Pons (tissue), 1 donor: ENCODE data around the gene OR6V1.
"Not testable (repeated sequence)": the region's sequence is repeated elsewhere in the genome, so short reads cannot be mapped to it uniquely, and the experiment has no call there.

Experiments
- DNase-seq: peaks from one replicate; pipeline ENCODE4 v3.0.0-alpha.2; 2016; ENCODE audit warnings: low spot score

The OR6V1 gene

DNA sequence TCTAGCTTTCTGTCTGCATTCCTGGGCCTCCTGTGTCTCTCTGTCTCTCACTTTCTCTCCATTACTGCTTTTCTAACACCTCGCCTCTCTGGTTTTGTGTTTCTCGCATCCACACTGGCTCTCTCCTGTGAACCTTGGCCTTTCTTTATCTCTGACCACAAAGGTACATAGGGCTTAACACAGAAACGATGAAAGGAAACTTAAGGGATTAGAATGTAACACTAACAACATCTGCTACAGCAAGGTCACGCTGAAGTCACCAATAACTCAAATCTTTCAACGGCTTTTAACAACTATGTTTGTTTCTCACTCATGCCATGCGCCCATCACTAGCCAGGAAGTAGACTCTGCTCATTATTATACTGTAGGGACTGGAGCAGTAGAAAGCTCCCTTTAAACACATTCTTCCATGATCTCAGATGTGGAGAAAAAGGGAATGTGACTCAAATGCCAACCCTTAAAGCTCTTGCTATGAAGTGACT, 9.3 kb upstream of the OR6V1 start:
- DNase-seq = peak; percentile 9

DNA sequence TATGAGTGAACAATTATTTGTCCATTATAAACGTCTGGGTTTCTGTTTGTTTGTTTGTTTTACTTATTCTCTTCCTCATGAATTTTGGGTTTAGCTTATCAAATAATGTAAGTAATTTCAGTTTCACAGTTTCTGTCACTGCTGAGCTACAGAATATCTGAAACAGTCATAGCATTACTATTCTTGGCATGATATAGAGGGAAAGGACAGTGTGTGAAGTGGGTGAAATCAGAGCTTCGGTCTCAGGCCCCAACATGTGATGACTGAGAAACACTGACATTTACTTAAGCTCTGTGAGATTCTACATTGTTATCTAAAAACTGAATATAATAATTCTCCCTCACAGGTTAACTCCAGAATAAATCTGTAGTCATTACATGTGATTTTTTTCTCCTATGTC, 8.8 kb upstream of the OR6V1 start:
- peak; percentile 12 for DNase-seq

DNA sequence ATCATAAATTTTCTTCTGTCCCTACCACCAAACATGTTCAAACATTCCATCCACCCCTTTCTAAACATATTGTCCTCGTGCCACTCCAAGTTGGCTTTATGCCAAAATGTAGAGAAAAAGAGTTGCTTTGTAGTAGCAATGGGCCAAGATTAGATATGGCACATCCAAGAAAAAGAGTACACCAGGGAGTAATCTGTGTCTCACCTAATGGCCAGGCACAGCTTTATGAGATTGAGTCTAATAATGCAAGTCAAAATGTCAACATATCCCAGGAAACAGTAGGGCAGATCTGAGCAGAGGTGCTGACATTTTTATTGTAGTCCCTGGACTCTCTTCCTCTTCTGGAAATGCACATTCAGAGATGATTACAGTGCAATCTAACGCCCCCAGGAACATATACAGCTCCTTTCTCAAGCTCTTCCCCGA, 5.7 kb upstream of the OR6V1 start:
- peak; percentile 41 for DNase-seq

DNA sequence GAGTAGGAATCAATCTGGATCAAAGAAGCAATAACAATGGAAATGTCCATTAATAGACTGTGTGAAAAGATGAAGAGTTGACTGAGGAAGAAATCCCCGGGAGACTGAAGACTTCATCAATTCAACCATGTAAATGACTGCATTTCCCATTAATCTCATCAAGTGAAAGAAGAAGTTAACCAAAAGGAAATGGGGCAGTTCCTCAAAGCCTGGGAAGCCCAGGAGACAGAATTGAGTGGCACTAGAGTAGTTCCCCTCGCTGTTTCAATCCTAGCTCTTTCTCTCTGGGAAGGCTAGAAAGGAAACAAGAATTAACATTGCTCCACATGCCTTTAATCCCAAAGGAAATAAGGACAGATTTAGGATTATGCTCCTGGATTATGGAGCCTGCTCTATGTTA, 4.8 kb upstream of the OR6V1 start:
- DNase-seq = peak; percentile 45

DNA sequence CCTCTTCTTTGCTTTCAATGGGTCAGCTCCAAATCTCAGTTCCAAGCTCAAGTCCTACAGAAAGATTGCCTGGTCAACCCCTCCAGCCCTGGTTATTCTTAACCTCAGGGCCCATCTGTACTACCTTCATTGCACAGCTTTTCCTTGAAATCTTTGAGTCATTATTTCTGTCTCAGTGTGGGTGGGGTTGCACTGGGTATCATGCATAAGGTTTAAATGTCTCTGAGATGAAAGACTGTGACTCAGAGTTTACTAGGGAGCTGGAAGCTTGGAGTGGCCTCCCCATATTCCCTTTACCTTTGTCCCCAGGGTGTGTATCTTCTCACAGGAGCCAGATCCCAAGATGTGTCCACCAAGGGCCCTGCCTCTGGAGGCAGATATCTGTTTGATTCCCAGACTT, 3.3 kb upstream of the OR6V1 start:
- no peak for DNase-seq

DNA sequence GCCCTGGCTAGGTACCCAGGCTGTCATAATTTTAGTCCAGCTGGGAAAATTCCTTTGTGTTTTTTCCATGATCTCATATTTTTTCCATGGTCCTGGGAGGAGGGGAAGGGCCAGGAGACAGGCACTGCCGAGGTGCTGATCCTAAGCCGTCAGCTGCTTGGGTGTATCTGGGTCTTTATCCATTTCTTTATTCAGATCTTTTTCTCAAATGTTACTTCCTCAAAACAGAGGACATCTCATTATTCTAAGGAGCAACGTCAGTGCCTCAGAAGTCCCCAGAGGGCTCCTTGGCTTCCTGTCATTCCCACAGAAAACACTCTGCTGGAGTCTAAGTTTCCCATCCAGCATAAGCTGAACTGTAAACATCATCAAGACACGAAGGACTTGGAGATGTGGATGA, 2.8 kb upstream of the OR6V1 start:
- DNase-seq = no peak

DNA sequence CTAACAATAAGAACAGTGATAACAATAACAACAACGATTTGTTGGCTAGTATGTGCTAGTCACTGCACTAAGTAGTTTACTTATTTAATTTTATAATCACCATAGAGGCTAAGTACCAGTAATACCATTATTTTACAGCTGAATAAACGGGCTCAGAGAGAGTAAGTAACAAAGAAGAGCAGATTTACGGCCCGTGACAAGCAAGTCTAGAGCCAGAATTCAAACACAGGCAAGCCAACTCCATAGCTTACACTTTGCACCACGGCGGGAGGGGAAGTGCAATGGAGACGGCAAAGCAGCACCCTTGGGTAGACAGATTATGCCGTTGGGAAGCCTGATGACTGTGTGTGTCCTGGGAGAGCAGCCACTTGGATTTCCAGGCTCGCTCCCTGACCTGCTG, 1.2 kb upstream of the OR6V1 start:
- no peak for DNase-seq

DNA sequence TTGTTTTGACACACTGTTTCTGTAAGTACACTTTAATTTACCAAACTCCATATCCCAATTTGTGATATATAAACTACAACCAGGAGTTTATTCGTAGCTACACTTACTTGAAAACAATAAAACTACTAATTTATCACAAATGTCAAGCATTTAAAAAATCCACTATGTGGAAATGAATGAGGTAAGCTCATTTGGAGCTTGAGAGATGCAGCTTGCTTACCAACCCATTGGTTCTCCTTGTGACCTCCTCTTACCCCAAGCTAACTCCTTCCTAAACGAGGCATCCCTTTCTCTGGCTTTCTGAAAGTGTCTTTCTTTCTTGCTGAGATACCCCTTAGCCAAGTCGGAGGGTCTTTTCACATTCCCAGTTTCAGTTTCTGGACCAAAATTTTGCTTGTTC, 2.5 kb downstream of the OR6V1 start:
- DNase-seq = no peak

DNA sequence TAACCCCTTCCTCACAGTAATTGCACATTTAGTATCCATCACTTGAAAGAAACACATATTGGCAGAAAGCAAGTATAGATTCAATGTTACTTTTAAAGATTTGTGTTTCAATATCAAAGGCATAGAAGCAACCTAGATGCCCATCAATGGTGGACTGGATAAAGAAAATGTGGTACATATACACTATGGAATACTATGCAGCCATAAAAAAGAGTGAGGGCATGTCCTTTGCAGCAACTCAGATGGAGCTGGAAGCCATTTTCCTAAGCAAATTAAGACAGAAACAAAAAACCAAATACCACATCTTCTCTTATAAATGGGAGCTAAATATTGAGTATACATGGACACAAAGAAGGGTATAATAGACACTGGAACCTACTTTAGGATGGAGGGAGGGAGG, 3.6 kb downstream of the OR6V1 start:
- DNase-seq = no peak

DNA sequence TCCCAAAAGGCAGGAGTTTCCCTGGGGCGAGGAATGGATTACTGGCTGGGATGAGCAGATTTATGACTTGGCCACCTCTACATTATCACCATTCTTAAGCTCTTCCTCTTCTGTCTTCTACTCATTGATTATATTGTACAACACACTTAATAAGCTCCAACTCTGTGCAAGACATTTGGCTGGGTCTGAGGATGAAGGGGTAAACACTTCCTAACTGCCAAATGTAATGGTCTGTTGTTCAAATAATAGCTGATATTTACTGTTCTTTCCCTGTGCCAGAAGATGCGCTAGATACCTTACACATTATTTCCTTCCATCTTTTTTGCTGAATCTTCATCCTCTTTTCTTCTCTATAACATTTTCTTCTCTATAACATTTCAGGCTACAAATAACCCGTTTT, 11.6 kb downstream of the OR6V1 start:
- DNase-seq = no peak

DNA sequence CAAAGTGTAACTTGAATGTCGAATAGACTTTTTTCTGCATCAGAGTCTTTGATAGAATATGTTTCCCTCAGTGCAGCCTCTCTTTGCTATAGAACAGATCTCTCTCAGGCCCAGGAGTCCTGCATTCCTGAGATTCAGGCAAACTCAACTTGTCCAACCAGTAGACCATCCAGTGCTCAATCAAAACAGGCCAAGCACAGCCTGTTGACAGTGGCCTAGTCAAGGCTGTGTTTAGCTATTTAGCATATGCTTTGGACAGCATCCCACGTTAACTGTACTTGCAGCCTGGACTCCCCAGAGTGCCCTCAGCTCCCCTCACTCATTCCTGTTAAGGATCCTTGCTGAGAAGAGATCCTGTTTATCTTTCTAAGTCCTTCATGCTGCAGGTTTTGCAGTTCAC, 16.3 kb downstream of the OR6V1 start:
- no peak for DNase-seq

DNA sequence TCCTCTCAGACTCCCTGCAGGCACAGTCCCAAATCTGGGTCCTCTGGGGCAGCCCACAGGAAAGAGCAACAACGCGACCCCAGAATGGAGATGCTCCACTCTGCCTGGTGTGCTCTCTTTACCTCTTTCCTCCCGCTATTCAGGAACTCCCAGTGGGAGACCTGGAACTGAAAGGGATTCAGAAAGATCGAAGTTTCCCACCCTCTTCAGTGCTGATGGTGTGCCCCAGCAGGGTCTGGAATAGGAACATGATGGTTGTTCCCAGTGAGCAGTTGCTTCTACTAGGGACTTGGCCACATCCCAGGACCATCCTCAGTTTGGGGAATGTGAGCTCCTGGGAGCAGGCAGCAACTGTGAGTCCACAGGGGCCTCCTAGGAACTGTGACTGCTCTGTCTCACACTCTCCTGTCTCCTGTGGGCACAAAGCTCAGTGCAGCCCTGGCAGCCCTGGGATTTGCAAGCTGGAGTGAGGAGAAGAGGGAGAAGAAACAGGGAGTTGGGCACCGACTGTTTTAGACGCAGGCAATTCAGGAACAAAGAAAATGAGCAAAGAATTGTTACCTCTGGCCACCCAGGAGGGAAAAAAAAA, 17.9 kb downstream of the OR6V1 start:
- DNase-seq = no peak

DNA sequence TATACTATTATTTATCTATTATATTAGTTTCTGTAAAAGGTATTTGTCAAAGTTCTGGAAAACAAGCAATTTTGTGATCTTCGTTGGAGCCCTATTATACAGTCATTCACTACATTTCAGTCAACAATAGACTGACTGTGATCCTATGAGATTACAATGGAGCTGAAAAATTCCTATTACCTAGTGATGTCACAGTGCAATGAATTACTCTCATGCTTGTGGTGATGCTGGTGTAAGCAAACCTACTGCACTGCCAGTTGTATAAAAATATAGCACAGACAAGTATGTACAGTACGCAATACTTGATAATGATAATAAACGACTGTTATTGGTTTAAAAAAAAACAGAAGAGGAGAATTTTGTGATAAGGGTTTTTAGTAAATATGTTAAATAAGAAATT, 21.4 kb downstream of the OR6V1 start:
- DNase-seq = no peak

DNA sequence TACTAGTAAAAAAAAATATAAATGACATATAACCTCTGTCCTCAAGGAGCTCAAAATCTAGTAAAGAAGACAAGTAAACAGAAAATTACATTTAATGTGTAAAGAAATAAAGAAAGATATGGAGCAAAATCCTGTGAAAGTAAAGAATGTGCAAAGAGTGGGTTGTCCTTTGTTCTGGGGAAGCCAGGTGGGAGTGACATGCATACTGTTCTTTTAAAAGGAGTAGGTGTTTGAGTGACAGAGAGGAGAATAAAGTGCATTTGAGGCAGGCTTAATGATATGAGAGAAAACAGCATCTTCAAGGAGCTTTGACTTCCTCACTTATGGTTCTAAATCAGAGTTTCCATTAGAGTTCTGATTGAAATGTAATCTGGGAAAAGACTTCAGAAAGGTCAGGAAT, 22.0 kb downstream of the OR6V1 start:
- DNase-seq = no peak

DNA sequence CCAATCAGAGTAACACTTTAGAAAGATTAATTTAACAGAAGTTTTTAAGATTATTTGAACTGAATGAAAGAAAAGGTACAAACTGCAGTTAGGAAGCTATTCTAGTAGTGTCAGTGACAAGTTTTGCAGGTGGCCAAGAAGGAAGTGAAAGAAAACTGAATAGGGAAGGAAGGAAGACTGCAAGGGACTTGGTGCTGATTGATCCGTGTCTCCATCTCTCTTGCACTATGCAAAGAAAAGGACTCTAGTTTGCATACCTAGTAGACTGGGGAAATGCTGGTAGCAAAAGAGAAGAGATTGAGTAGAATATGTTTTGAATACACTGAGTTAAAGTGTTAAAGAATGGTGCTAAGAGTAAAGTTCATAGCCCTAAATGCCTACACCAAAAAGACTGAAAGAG, 33.0 kb downstream of the OR6V1 start:
- no peak for DNase-seq

DNA sequence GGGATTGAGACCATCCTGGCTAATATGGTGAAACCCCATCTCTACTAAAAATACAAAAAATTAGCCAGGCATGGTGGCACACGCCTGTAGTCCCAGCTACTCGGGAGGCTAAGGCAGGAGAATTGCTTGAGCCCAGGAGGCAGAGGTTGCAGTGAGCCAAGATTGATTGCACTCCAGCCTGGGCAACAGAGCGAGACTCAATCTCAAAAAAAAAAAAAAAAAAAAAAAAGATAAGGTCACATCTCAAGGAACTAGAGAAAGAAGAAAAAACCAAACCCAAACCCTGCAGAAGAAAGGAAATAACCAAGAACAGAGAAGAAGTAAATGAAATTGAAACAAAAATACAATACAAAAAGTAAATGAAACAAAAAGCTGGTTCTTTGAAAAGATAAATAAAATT, 33.5 kb downstream of the OR6V1 start:
- DNase-seq = not testable (repeated sequence)

DNA sequence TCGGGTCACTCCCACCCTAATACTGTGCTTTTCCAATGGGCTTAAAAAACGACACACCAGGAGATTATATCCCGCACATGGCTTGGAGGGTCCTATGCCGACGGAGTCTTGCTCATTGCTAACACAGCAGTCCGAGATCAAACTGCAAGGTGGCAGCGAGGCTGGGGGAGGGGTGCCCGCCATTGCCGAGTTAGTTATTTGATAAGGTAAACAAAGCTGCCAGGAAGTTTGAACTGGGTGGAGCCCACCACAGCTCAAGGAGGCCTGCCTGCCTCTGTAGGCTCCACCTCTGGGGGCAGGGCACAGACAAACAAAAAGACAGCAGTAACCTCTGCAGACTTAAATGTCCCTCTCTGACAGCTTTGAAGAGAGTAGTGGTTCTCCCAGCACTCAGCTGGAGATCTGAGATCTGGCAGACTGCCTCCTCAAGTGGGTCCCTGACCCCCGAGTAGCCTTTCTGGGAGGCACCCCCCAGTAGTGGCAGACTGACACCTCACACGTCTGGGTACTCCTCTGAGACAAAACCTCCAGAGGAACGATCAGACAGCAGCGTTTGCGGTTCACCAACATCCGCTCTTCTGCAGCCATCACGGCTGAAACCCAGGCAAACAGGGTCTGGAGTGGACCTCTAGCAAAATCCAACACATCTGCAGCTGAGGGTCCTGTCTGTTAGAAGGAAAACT, 36.5 kb downstream of the OR6V1 start:
- DNase-seq = not testable (repeated sequence)

DNA sequence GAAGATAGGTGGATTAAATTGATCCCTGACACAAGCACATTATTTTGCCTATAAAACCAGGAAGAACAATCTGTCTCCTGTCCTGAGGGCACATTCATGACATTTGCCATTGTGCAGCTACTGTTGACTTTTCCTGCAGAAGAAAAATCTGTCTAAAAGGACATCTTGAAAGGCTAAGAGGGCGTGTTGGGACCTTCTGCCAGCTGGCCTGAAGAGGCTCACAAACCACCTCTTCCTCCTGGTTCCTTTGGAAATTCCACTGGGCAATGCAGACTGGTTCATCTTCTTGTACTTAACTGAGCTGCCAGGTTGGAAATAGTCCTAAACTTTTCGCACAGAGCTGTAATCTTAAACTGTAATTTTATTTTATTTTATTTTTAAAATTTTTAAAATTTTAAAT, 44.0 kb downstream of the OR6V1 start:
- no peak for DNase-seq

DNA sequence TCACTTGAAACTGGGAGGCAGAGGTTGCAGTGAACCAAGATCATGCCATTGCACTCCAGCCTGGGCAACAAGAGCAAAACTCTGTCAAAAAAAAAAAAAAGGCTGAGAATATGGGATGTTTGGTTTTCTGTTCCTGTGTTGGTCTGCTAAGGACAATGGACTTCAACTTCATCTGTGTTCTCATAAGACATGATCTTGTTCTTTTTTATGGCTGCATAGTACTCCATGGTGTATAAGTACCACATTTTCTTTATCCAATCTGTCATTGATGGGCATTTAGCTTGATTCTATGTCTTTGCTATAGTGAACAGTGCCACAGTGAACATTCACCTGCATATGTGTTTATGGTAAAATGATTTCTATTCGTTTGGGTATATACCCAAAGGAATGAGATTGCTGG, 47.4 kb downstream of the OR6V1 start:
- not testable (repeated sequence) for DNase-seq
